Stimulated activated naive CD4-positive, alpha-beta T cell (primary cell): ENCODE results near the gene C6orf120.

ENCODE experiments used
- DNase-seq, 6 experiments: peaks; one replicate each; lab custom pipeline; 2025; lab: John Stamatoyannopoulos, UW

The C6orf120 gene

GRCh38 chr6:169701954-169702839 is at the start of gene C6orf120, which contains the start of gene WDR27:
TSS of gene C6orf120 (plus strand) at chr6:169702126. CDS start at chr6:169702460, 334 bp downstream.
TSS of gene WDR27 (minus strand) at chr6:169702029. CDS start at chr6:169689005, 13,024 bp downstream.
- DNase-seq = peak; percentile 88 to 95 (median 92)

- no peak for DNase-seq
These were observed 49.0 kb upstream of the C6orf120 start for GRCh38 chr6:169652896-169653295.

GRCh38 chr6:169653691-169654090 is 48.2 kb upstream of the C6orf120 start:
- DNase-seq = no peak

GRCh38 chr6:169654598-169655391 is 47.1 kb upstream of the C6orf120 start:
- peak; percentile 58 to 81 (median 65) for DNase-seq

- no peak for DNase-seq
These were observed 45.2 kb upstream of the C6orf120 start for GRCh38 chr6:169656546-169657283.

GRCh38 chr6:169657284-169657610 is 44.7 kb upstream of the C6orf120 start:
- no peak for DNase-seq

- DNase-seq = no peak
These were observed 41.9 kb upstream of the C6orf120 start for GRCh38 chr6:169659820-169660610.

GRCh38 chr6:169660751-169661390 is 41.1 kb upstream of the C6orf120 start:
- no peak for DNase-seq

- DNase-seq = no peak
These were observed 40.6 kb upstream of the C6orf120 start for GRCh38 chr6:169661391-169661756.

- no peak for DNase-seq
These were observed 38.5 kb upstream of the C6orf120 start for GRCh38 chr6:169663468-169663867.

GRCh38 chr6:169664227-169664626 is 37.7 kb upstream of the C6orf120 start:
- DNase-seq = no peak

GRCh38 chr6:169665289-169665688 is 36.6 kb upstream of the C6orf120 start:
- DNase-seq = no peak

GRCh38 chr6:169666441-169666840 is 35.5 kb upstream of the C6orf120 start:
- DNase-seq = no peak

GRCh38 chr6:169667716-169668115 is 34.2 kb upstream of the C6orf120 start:
- no peak for DNase-seq

- no peak for DNase-seq
These were observed 33.6 kb upstream of the C6orf120 start for GRCh38 chr6:169668203-169668847.

GRCh38 chr6:169669147-169669546 is 32.8 kb upstream of the C6orf120 start:
- DNase-seq = no peak

GRCh38 chr6:169669889-169670288 is 32.0 kb upstream of the C6orf120 start:
- no peak for DNase-seq

- no peak for DNase-seq
These were observed 30.4 kb upstream of the C6orf120 start for GRCh38 chr6:169671563-169671962.

- no peak for DNase-seq
These were observed 26.9 kb upstream of the C6orf120 start for GRCh38 chr6:169675011-169675410.

- no peak for DNase-seq
These were observed 24.8 kb upstream of the C6orf120 start for GRCh38 chr6:169677096-169677495.
